Measurements from ENCODE around the gene PREB.

DNA sequence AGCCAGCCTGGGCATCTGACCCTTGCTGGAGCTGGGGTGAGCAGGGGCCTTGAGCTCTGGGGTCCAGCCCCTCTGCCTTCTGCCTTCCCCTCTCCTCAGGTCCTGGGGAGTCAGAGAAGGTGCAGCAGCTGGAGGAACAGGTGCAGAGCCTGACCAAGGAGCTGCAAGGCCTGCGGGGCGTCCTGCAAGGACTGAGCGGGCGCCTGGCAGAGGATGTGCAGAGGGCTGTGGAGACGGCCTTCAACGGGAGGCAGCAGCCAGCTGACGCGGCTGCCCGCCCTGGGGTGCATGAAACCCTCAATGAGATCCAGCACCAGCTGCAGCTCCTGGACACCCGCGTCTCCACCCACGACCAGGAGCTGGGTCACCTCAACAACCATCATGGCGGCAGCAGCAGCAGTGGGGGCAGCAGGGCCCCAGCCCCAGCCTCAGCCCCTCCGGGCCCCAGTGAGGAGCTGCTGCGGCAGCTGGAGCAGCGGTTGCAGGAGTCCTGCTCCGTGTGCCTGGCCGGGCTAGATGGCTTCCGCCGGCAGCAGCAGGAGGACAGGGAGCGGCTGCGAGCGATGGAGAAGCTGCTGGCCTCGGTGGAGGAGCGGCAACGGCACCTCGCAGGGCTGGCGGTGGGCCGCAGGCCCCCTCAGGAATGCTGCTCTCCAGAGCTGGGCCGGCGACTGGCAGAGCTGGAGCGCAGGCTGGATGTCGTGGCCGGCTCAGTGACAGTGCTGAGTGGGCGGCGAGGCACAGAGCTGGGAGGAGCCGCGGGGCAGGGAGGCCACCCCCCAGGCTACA lies 52.3 kb downstream of the PREB start:
- TF ChIP-seq EZH2 (IDR thresholded peaks at IDR 0.05; ENCODE audit: insufficient read depth, low read length): no peak
- TF ChIP-seq CTCF (IDR thresholded peaks at IDR 0.05; ENCODE audit: insufficient read depth, low read depth, low read length): no peak
